DMS 273 (cell line): ENCODE results near the gene SOX2.

ENCODE experiments used
- DNase-seq: peaks from one replicate; lab custom pipeline; 2025; ENCODE audit not compliant: unreplicated experiment; lab: John Stamatoyannopoulos, UW

The SOX2 gene

DNA sequence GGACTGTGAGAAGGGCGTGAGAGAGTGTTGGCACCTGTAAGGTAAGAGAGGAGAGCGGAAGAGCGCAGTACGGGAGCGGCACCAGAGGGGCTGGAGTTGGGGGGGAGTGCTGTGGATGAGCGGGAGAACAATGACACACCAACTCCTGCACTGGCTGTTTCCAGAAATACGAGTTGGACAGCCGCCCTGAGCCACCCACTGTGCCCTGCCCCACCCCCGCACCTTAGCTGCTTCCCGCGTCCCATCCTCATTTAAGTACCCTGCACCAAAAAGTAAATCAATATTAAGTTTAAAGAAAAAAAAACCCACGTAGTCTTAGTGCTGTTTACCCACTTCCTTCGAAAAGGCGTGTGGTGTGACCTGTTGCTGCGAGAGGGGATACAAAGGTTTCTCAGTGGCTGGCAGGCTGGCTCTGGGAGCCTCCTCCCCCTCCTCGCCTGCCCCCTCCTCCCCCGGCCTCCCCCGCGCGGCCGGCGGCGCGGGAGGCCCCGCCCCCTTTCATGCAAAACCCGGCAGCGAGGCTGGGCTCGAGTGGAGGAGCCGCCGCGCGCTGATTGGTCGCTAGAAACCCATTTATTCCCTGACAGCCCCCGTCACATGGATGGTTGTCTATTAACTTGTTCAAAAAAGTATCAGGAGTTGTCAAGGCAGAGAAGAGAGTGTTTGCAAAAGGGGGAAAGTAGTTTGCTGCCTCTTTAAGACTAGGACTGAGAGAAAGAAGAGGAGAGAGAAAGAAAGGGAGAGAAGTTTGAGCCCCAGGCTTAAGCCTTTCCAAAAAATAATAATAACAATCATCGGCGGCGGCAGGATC is at the start of gene SOX2:
SOX2 (plus strand) TSS at position 601 of the 811 bp plus-strand sequence. CDS start 436 bp downstream, outside the sequence.
- DNase-seq, result peak; percentile 97

GRCh38 chr3:181683563-181683962 is 28.2 kb upstream of the SOX2 start:
- no peak for DNase-seq

DNA sequence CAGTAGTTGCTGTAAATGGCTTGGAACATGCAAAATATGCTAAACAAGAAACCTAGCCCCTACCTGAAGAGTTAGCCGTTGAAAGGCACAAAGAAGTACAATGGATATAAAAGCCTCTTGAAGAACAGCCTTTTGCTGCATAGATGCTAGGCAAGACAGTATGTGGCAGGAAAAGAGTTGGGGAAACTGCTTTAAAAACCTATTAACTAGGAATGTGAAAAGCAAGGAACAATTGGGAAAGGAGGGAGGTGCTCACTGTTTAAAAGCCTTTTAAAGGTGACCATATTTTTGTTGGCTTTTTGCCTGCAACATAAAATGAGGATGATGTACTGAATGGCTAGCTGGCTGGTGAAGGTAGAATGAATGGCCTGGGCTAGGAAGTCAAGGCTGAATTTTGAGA is 24.5 kb upstream of the SOX2 start:
- DNase-seq, result no peak

DNA sequence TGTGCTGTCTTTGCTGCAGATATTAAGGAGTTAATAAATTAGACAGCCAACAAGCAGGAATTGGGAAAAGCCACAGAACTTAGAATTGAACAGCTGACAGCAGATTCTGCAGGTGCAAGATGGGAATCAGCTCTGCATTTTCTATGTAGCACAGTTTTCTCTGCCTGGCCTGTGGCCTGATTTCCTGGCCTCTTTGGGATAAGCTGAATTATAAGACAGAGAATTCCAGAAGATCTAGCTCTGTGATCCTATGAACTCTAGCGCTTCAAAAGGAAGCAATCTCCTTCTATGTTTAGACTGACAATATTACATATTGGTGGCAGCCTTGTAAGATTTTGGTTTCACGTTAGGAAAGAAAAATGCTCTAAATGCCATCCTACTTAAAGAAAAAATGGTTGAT is 24.0 kb upstream of the SOX2 start:
- no peak for DNase-seq

DNA sequence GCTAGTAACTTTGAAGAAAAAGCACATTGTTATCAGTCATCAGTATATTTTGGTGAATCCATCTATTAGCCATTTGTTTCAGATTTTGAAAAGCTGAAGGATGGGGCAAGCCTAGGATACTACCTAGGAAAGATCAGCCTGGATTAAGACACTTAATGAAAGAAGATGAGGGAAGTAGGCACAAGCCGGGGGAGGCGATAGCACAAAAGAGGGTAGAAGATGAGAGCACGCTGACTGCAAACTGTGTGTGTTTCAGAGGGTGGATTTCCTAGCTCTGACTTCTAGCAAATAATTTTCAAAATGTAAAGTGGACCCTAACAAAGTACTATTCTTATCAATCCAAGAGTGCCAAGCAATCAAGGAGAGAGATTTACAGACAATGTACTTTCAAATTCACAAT is 22.2 kb upstream of the SOX2 start:
- DNase-seq, result no peak

DNA sequence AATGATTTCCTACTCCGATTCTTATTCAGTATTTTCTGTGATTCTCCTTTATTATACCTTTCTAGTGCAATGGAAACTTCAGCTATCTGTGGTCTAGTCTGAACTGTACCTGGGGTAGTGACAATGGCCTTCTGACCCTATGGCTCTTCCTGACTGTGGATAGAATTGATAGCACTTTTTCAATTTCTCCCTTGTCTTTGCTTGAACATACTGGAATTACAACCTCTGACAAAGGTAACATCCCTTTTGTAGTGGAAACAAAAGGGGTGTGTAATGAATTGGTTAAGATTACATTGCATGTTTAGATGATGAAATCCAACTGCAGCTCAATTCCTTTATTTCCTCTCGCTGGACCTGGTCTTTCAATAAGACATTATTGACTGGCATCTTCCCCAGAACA is 21.0 kb upstream of the SOX2 start:
- no peak for DNase-seq

DNA sequence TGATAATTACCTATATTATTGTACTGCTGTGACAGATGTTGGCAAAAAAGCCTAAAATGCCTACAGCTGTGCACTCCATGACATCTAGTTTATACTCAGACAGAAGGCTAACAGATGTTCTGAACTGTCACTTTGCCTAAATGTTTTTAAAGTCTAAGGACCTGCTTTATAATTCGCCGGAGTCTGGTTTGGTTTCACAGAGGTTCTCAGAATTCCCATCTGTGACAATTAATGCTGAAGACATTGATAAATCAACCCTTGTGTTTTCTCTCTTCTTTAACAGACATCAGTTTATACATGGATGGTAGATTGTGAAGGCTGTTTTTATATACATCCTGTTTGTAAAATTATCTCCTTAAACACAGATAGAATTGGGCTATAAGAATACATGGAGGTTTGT is 19.8 kb upstream of the SOX2 start:
- DNase-seq, result peak; percentile 65

- DNase-seq, result no peak
Observed at GRCh38 chr3:181692311-181693145, 19.2 kb upstream of the SOX2 start.

DNA sequence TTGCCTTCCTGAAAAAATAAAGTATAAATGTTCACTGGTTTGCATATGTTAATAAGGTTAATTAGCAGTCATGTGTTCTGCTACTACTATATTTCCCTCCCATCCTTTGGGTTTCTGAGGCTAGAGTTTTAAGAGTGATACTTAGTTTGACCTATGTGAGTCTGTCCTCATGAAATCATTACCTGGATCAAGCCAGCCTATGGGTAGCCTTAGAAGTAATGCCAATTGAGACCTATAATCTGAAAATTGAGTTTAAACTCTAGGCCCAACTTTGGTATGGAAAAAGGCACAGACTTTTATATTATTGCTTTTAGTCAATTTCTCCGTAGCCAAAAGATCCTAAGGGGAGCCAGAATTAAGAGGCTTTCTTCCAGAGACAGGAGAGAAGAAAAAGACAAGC is 18.4 kb upstream of the SOX2 start:
- DNase-seq, result no peak

DNA sequence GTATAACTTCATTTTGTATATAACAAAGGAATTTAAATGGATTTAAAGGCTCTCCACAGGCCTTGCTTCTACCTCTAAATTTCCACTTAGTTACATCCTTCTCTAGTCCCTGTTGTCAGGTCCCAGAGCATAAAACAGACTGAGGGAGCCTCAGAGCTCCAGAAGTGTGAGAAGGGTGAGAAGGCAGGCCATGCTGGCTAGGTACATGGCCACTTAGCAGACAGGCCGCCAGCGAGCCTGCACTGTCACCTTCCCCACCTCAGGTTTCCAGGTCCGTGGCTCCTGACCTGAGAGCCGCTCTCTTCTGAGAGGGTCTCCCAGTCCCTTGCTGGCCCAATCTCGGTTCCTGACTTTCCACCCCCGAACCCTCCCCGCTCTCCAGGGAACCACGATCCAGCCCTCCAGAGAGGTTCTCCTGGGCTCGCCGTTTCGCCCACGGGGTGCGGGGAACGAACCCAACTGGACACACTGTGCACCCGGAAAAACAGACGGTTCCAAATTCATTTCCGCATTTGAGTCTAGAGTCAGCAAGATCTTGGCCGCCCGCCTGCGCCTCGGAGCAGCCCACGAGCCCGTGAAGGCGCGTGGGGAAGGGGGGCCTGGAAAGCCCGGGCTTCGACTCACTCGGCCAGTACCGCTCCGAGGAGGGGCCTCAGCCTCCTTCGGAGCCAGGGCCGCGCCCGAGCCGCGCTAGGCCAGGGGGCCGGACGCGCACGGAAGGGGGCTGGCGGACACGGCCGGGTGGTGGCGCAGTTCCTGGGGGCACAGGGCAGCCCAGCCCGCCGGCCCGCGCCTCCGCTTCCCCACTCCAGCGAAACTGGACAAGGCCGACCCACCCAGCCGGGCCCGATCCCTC is 16.7 kb upstream of the SOX2 start:
- peak; percentile 34 for DNase-seq

DNA sequence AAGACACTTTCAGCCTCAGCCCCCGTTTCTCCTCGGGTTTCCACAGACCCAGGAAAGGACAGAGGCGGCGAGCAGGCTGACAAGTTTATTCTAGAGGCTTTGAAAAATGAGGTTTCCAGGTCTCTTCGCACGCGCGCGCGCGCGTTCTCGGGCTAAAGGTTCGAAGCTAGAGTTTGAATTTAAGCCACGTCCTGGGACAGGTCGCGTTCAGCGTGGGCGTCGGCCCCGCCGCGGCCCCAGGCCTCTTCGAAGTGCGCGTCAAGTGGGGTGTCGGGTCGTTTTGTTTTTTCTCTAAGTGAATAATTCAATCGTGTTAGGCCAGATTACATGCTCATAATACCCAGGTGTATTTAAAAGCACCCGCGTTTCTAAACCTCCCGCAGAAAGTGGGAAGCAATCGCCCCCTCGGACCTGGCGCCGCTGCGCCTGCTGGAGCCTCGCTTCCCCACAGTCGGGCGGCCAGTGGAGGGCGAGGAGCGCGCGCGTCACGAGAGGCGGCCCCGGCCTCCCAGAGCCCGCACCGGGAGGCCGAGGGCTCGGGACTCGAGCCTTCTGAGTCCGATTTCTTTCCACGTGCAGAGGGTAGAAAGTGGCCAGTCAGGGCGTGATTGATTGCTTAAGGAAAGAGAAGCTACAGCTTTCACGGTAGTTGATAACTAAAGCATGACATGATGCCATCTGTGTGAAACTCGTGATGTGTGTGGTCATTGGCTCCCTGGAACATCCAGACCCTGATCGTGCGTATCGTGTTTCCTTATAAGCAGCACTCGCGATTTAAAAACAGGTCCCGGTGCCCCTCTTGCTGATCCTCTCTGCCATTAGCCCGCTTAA is 15.8 kb upstream of the SOX2 start:
- DNase-seq, result peak; percentile 55

- no peak for DNase-seq
Observed at GRCh38 chr3:181696626-181697230, 15.0 kb upstream of the SOX2 start.

GRCh38 chr3:181698263-181698954 is 13.3 kb upstream of the SOX2 start:
- no peak for DNase-seq

DNA sequence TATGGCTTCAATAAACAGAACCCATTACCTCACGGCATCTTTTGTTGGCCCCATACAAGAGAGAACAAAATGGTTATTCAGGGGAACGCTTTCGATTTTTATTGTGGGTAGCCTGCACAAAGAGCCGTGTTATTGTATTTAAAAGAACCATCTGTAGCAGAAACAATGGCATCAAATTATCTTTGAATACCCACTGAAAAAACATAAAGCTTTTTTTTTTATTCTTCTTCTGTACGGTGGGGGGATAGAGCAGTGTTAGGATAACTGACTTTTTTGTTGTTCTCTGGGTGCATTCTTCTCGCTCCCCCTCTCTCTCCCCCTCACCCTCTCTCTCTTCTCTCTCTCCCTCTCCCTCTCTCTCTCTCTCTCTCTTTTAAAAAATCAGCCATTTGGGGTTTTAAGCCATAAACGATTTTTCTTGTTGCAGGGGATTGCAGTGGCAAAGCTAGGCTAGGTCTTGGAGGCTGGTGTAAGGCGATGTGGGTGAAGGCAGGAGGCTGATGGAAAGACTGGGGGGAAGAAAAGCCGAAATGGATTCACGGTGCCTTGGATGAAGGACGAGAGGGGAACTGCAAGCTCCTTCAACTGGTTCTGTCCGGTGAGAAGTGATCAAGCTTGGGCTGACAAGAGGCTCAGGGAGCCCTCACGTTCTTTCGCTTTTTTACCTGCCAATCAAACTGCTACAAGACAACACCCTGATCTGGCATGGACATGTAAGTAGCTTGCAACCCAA is 12.4 kb upstream of the SOX2 start:
- no peak for DNase-seq

GRCh38 chr3:181700168-181701087 is 11.3 kb upstream of the SOX2 start:
- DNase-seq, result peak; percentile 92

- DNase-seq, result no peak
Observed at GRCh38 chr3:181701096-181701495, 10.6 kb upstream of the SOX2 start.

DNA sequence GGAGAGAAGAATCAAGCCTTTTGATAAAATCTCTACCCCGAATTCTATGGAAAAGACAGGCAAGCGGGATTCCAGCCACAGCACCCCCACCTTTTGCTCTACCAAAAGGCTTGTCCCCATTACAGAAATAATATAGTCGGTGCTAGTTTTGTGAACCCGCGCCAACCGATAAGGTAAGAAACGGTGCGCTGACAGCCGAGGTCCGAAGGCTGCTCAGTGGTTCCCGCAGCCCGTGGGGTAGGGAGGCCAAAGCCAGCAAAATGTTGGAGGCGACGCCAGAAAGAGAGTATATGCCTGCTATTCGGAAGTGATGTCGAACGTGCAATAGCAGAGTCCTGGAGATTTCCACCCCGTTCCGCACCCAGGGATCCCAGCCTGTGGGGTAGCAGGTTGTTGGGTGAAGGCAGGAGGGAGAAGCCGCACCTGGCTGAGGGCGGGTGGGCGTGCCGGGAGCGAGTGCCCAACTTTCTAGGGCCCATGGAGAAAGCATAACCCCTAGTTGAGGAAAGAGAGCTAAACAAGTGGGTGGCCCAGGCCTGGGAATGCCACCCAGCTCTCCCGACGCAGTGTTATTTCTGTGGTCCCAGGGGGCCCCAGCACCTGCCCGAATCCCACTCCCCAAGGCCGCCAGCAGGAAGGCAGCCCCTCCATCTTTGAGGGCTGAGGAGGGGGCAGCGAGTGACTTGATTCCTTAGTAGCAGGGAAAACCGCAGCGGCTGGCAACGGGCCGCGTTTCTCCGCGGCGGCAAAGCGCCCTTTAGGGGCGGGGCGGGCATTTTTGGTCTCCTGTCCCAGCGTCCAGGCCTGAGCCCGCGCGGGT is 7.9 kb upstream of the SOX2 start:
- no peak for DNase-seq
